ENCODE results near the gene PCSK4.

PCSK4 gene

GRCh38 chr19:1473085-1473851 is 16.9 kb downstream of the PCSK4 start:
- Histone ChIP-seq H3K4me3 (ENCODE audit: low read length) (no peak overlapping the region), H3K27ac (ENCODE audit: low read depth, low read length) (no peak overlapping the region), H3K27me3 (ENCODE audit: control insufficient read depth, low read length) (peaks cover 35% of the 10 kb centered on the region), H3K9me2 (replicated peaks; ENCODE audit: control insufficient read depth, low read length) (no peaks in the 10 kb centered on the region), H3F3A (ENCODE audit: control insufficient read depth, insufficient read depth) (0 out of 2 replicates have a peak, but pooled peaks cover 4% of the 10 kb centered on the region), H3K9me3 (ENCODE audit: control insufficient read depth, insufficient read depth, low read length) (no peaks in the 10 kb centered on the region), H3K4me2 (ENCODE audit: low read length) (no peak overlapping the region), H3K79me2 (ENCODE audit: control insufficient read depth, low read length) (peaks cover 21% of the 10 kb centered on the region), H4K20me1 (ENCODE audit: control insufficient read depth, insufficient read depth, low read depth, low read length) (peaks cover 19% of the 10 kb centered on the region; the same call in 1 of the 2 replicates), H3K4me1 (ENCODE audit: control insufficient read depth, low read length) (peaks cover 31% of the 10 kb centered on the region), H3K36me3 (ENCODE audit: control insufficient read depth, low read length) (peaks cover 9% of the 10 kb centered on the region)
- no peak for TF ChIP-seq EZH2phosphoT487 (IDR thresholded peaks at IDR 0.05; ENCODE audit: borderline replicate concordance, low read length)
- TF ChIP-seq, protein P1, sequence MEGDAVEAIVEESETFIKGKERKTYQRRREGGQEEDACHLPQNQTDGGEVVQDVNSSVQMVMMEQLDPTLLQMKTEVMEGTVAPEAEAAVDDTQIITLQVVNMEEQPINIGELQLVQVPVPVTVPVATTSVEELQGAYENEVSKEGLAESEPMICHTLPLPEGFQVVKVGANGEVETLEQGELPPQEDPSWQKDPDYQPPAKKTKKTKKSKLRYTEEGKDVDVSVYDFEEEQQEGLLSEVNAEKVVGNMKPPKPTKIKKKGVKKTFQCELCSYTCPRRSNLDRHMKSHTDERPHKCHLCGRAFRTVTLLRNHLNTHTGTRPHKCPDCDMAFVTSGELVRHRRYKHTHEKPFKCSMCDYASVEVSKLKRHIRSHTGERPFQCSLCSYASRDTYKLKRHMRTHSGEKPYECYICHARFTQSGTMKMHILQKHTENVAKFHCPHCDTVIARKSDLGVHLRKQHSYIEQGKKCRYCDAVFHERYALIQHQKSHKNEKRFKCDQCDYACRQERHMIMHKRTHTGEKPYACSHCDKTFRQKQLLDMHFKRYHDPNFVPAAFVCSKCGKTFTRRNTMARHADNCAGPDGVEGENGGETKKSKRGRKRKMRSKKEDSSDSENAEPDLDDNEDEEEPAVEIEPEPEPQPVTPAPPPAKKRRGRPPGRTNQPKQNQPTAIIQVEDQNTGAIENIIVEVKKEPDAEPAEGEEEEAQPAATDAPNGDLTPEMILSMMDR (IDR thresholded peaks at IDR 0.05; ENCODE audit: low read depth, low read length, poor library complexity, severe bottlenecking): no peak

- H3K4me2 ChIP-seq (ENCODE audit: low read length): no peak overlapping the region
- no peaks in the 10 kb centered on the region for H3K9me2 ChIP-seq (replicated peaks; ENCODE audit: control insufficient read depth, low read length)
- peaks cover 19% of the 10 kb centered on the region; the same call in 1 of the 2 replicates for H4K20me1 ChIP-seq (ENCODE audit: control insufficient read depth, insufficient read depth, low read depth, low read length)
- TF ChIP-seq, protein P1 (IDR thresholded peaks at IDR 0.05; ENCODE audit: low read depth, low read length, poor library complexity, severe bottlenecking): no peak
- no peak for TF ChIP-seq EZH2phosphoT487 (IDR thresholded peaks at IDR 0.05; ENCODE audit: borderline replicate concordance, low read length)
- H3K9me3 ChIP-seq (ENCODE audit: control insufficient read depth, insufficient read depth, low read length): no peaks in the 10 kb centered on the region
- peaks cover 8% of the 10 kb centered on the region for H3K36me3 ChIP-seq (ENCODE audit: control insufficient read depth, low read length)
- peaks cover 39% of the 10 kb centered on the region for H3K27me3 ChIP-seq (ENCODE audit: control insufficient read depth, low read length)
- peaks cover 25% of the 10 kb centered on the region for H3K4me1 ChIP-seq (ENCODE audit: control insufficient read depth, low read length)
- 0 out of 2 replicates have a peak, but pooled peaks cover 4% of the 10 kb centered on the region for H3F3A ChIP-seq (ENCODE audit: control insufficient read depth, insufficient read depth)
- no peak overlapping the region for H3K27ac ChIP-seq (ENCODE audit: low read depth, low read length)
- H3K4me3 ChIP-seq (ENCODE audit: low read length): no peak overlapping the region
- peaks cover 14% of the 10 kb centered on the region for H3K79me2 ChIP-seq (ENCODE audit: control insufficient read depth, low read length)
Measured at GRCh38 chr19:1472231-1473084, 17.7 kb downstream of the PCSK4 start.

- H3K36me3 ChIP-seq (ENCODE audit: control insufficient read depth, low read length): peaks cover 4% of the 10 kb centered on the region; the same call in 1 of the 2 replicates
- H3K79me2 ChIP-seq (ENCODE audit: control insufficient read depth, low read length): peaks cover 9% of the 10 kb centered on the region
- peaks cover 19% of the 10 kb centered on the region; the same call in 1 of the 2 replicates for H4K20me1 ChIP-seq (ENCODE audit: control insufficient read depth, insufficient read depth, low read depth, low read length)
- TF ChIP-seq, protein P1 (IDR thresholded peaks at IDR 0.05; ENCODE audit: low read depth, low read length, poor library complexity, severe bottlenecking): no peak
- TF ChIP-seq EZH2phosphoT487 (IDR thresholded peaks at IDR 0.05; ENCODE audit: borderline replicate concordance, low read length): no peak
- H3K4me2 ChIP-seq (ENCODE audit: low read length): peak overlapping the region; percentile 62
- H3K4me3 ChIP-seq (ENCODE audit: low read length): peak overlapping the region; percentile 53
- no peaks in the 10 kb centered on the region for H3K9me3 ChIP-seq (ENCODE audit: control insufficient read depth, insufficient read depth, low read length)
- 0 out of 2 replicates have a peak, but pooled peaks cover 4% of the 10 kb centered on the region for H3F3A ChIP-seq (ENCODE audit: control insufficient read depth, insufficient read depth)
- peaks cover 23% of the 10 kb centered on the region for H3K4me1 ChIP-seq (ENCODE audit: control insufficient read depth, low read length)
- H3K27ac ChIP-seq (ENCODE audit: low read depth, low read length): no peak overlapping the region
- no peaks in the 10 kb centered on the region for H3K9me2 ChIP-seq (replicated peaks; ENCODE audit: control insufficient read depth, low read length)
- H3K27me3 ChIP-seq (ENCODE audit: control insufficient read depth, low read length): peaks cover 39% of the 10 kb centered on the region
Measured at GRCh38 chr19:1471515-1472160, 18.5 kb downstream of the PCSK4 start.

Data from DOHH2 (cell line).